WERI-Rb-1 (cell line): ENCODE results near the gene CIPC.

ENCODE experiments used
- DNase-seq: peaks from one replicate; pipeline ENCODE4 v3.0.0-alpha.2; 2020
- H3K27ac ChIP-seq: fragments of 250-450 bp; sonication (Bioruptor Pico); 2 replicates; pipeline ENCODE4 v1.5.1; 2020; ENCODE audit warnings: mild to moderate bottlenecking, moderate library complexity
- H3K27me3 ChIP-seq: fragments of 250-450 bp; sonication (Bioruptor Pico); 2 replicates; pipeline ENCODE4 v1.5.1; 2021; ENCODE audit warnings: mild to moderate bottlenecking, low read depth, moderate library complexity; ENCODE audit not compliant: insufficient read depth, severe bottlenecking
- H3K36me3 ChIP-seq: fragments of 250-450 bp; sonication (Bioruptor Pico); 2 replicates; pipeline ENCODE4 v1.5.1; 2020; ENCODE audit warnings: mild to moderate bottlenecking, moderate library complexity
- H3K4me3 ChIP-seq: 2 replicates; pipeline ENCODE4 v1.5.1; 2011; ENCODE audit warnings: low read depth, mild to moderate bottlenecking, control low read depth, low read length
- H3K9me3 ChIP-seq: fragments of 250-450 bp; sonication (Bioruptor Pico); 2 replicates; pipeline ENCODE4 v1.5.1; 2021; ENCODE audit warnings: mild to moderate bottlenecking, moderate library complexity; ENCODE audit not compliant: severe bottlenecking
- CTCF ChIP-seq: IDR thresholded peaks from 2 replicates; pipeline ENCODE4 v1.5.1; 2011; ENCODE audit warnings: low read depth, mild to moderate bottlenecking, control low read depth, inconsistent platforms, low read length

CIPC gene

GRCh38 chr14:77128414-77128891, 30.4 kb downstream of the CIPC start:
- no peaks in the 10 kb centered on the region for H3K36me3 ChIP-seq
- no peak for TF ChIP-seq CTCF
- no peak for DNase-seq
- no peak overlapping the region for H3K4me3 ChIP-seq
- H3K9me3 ChIP-seq: no peaks in the 10 kb centered on the region
- no peak overlapping the region for H3K27ac ChIP-seq
- H3K27me3 ChIP-seq: no peaks in the 10 kb centered on the region

GRCh38 chr14:77130386-77130785, 32.3 kb downstream of the CIPC start:
- Histone ChIP-seq H3K27ac (no peak overlapping the region), H3K9me3 (no peaks in the 10 kb centered on the region), H3K4me3 (no peak overlapping the region), H3K27me3 (no peaks in the 10 kb centered on the region), H3K36me3 (no peaks in the 10 kb centered on the region)
- no peak for TF ChIP-seq CTCF
- no peak for DNase-seq

GRCh38 chr14:77131206-77131605, 33.1 kb downstream of the CIPC start:
- TF ChIP-seq CTCF: no peak
- H3K4me3 ChIP-seq: no peak overlapping the region

GRCh38 chr14:77131871-77132486, 33.9 kb downstream of the CIPC start:
- DNase-seq: no peak
- Histone ChIP-seq H3K9me3 (no peaks in the 10 kb centered on the region), H3K27me3 (no peaks in the 10 kb centered on the region), H3K27ac (no peak overlapping the region), H3K36me3 (no peaks in the 10 kb centered on the region), H3K4me3 (no peak overlapping the region)
- TF ChIP-seq CTCF: peak; percentile 64

More at GRCh38 chr14:77131206-77131605, 33.1 kb downstream of the CIPC start:
- H3K9me3 ChIP-seq: no peaks in the 10 kb centered on the region
- no peaks in the 10 kb centered on the region for H3K27me3 ChIP-seq
- no peak for DNase-seq
- H3K36me3 ChIP-seq: no peaks in the 10 kb centered on the region
- no peak overlapping the region for H3K27ac ChIP-seq

- Histone ChIP-seq H3K27me3 (no peaks in the 10 kb centered on the region), H3K9me3 (no peaks in the 10 kb centered on the region)
- no peak for DNase-seq
These were observed 35.8 kb downstream of the CIPC start for GRCh38 chr14:77133720-77134338.

More at GRCh38 chr14:77133720-77134338, 35.8 kb downstream of the CIPC start:
- TF ChIP-seq CTCF: no peak
- H3K27ac ChIP-seq: no peak overlapping the region
- H3K36me3 ChIP-seq: no peaks in the 10 kb centered on the region
- no peak overlapping the region for H3K4me3 ChIP-seq
